BLaER1 (cell line): ENCODE data around the gene DNER.
"Not testable (repeated sequence)": the region's sequence is repeated elsewhere in the genome, so short reads cannot be mapped to it uniquely, and the experiment has no call there.

Experiments used
- H3K27ac ChIP-seq: shearing (Covaris generic); formaldehyde crosslinking; 2 replicates; pipeline ENCODE4 v1.8.1; 2022
- H3K27me3 ChIP-seq: shearing (Covaris generic); formaldehyde crosslinking; 2 replicates; pipeline ENCODE4 v1.8.1; 2022
- H3K36me3 ChIP-seq: shearing (Covaris generic); formaldehyde crosslinking; 2 replicates; pipeline ENCODE4 v1.8.1; 2022
- H3K4me1 ChIP-seq: shearing (Covaris generic); formaldehyde crosslinking; 2 replicates; pipeline ENCODE4 v1.8.1; 2022
- H3K4me2 ChIP-seq: shearing (Covaris generic); formaldehyde crosslinking; 2 replicates; pipeline ENCODE4 v1.8.1; 2022
- H3K4me3 ChIP-seq: shearing (Covaris generic); formaldehyde crosslinking; 2 replicates; pipeline ENCODE4 v1.8.1; 2022
- H3K9ac ChIP-seq: shearing (Covaris generic); formaldehyde crosslinking; 2 replicates; pipeline ENCODE4 v1.8.1; 2022
- H3K9me3 ChIP-seq: shearing (Covaris generic); formaldehyde crosslinking; 2 replicates; pipeline ENCODE4 v1.8.1; 2022
- H4K20me1 ChIP-seq: shearing (Covaris generic); formaldehyde crosslinking; 2 replicates; pipeline ENCODE4 v1.8.1; 2022
- Cebpa-rat ChIP-seq: shearing (Covaris generic); IDR thresholded peaks from 2 replicates; pipeline ENCODE4 v1.8.1; 2022

Gene DNER

DNA sequence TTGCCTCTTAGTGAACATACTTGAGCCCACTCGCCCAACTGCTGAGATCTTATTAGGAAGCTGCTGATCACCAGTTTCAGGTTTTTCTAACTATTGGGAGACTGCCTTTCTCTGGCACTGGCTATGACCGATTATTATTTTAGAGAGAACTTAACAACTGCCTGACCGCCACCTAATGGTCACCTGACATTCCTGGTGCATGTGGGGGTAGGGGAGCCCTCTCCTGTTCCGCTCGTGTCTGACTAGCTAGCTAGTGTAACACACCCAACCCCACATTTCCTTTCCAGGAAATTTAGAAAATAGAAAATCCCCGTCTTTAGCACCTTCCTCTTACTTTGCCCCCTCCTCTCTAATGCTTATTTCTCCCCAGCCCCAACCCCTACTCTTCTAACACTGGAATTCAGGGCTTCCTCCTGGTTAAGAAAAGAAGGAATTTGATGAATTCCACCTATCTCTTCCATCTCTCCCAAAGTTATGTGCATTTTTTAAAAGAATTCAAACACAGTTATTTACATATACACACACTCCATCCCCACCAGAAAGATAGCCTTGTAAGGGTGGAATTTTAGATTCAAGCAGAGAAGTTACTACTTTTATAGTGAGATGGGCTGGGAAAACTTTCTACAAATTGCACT lies 19.4 kb upstream of the DNER start:
- Histone ChIP-seq H3K4me2 (no peak overlapping the region), H3K27me3 (no peaks in the 10 kb centered on the region), H3K4me3 (no peak overlapping the region), H3K27ac (no peak overlapping the region), H3K9ac (no peak overlapping the region), H3K36me3 (no peaks in the 10 kb centered on the region), H3K4me1 (no peaks in the 10 kb centered on the region), H4K20me1 (no peaks in the 10 kb centered on the region), H3K9me3 (peaks cover 20% of the 10 kb centered on the region)
- TF ChIP-seq Cebpa-rat, result no peak

- Histone ChIP-seq H3K9me3 (peaks cover 16% of the 10 kb centered on the region), H3K36me3 (no peaks in the 10 kb centered on the region), H3K27me3 (no peaks in the 10 kb centered on the region), H4K20me1 (no peaks in the 10 kb centered on the region), H3K9ac (no peak overlapping the region), H3K27ac (no peak overlapping the region), H3K4me3 (no peak overlapping the region), H3K4me2 (no peak overlapping the region), H3K4me1 (no peaks in the 10 kb centered on the region)
- no peak for TF ChIP-seq Cebpa-rat
Measured at GRCh38 chr2:229732897-229733296, 18.5 kb upstream of the DNER start.

DNA sequence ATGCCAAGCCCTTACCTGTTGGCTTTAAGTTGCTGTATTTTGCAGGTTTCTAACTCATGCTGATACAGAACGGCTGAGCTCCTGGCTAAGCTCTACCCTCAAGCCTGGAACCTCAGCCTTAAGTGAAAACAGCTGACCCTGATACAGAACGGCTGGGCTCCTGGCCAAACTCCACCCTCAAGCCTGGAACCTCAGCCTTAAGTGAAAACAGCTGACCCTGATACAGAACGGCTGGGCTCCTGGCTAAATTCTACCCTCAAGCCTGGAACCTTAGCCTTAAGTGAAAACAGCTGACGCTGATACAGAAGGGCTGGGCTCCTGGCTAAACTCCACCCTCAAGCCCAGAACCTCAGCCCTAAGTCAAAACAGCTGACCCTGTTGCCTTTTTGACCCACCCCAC lies 17.6 kb upstream of the DNER start:
- H3K36me3 ChIP-seq, result no peaks in the 10 kb centered on the region
- H3K27me3 ChIP-seq, result no peaks in the 10 kb centered on the region
- H3K4me2 ChIP-seq, result no peak overlapping the region
- peaks cover 9% of the 10 kb centered on the region for H3K9me3 ChIP-seq
- no peaks in the 10 kb centered on the region for H4K20me1 ChIP-seq
- no peak overlapping the region for H3K4me3 ChIP-seq
- H3K4me1 ChIP-seq, result no peaks in the 10 kb centered on the region
- no peak overlapping the region for H3K9ac ChIP-seq
- no peak overlapping the region for H3K27ac ChIP-seq
- no peak for TF ChIP-seq Cebpa-rat

GRCh38 chr2:229731363-229731762 lies 17.0 kb upstream of the DNER start:
- Histone ChIP-seq H3K4me1 (no peaks in the 10 kb centered on the region), H3K36me3 (no peaks in the 10 kb centered on the region), H3K27me3 (no peaks in the 10 kb centered on the region), H3K27ac (no peak overlapping the region), H3K9me3 (0 out of 2 replicates have a peak, but pooled peaks cover 5% of the 10 kb centered on the region), H3K4me2 (no peak overlapping the region), H3K9ac (no peak overlapping the region), H3K4me3 (no peak overlapping the region), H4K20me1 (no peaks in the 10 kb centered on the region)
- TF ChIP-seq Cebpa-rat, result no peak

GRCh38 chr2:229728370-229728769 lies 14.0 kb upstream of the DNER start:
- Histone ChIP-seq H3K4me3 (no peak overlapping the region), H3K36me3 (no peaks in the 10 kb centered on the region), H3K27ac (no peak overlapping the region), H3K9ac (no peak overlapping the region), H3K4me2 (no peak overlapping the region), H4K20me1 (no peaks in the 10 kb centered on the region), H3K4me1 (no peaks in the 10 kb centered on the region), H3K9me3 (no peaks in the 10 kb centered on the region), H3K27me3 (no peaks in the 10 kb centered on the region)
- TF ChIP-seq Cebpa-rat, result no peak

GRCh38 chr2:229726643-229727042 lies 12.3 kb upstream of the DNER start:
- Histone ChIP-seq H3K4me2 (no peak overlapping the region), H3K4me1 (no peaks in the 10 kb centered on the region), H3K9ac (no peak overlapping the region), H3K36me3 (no peaks in the 10 kb centered on the region), H3K27me3 (no peaks in the 10 kb centered on the region), H3K27ac (no peak overlapping the region), H3K4me3 (no peak overlapping the region), H4K20me1 (no peaks in the 10 kb centered on the region), H3K9me3 (no peaks in the 10 kb centered on the region)
- no peak for TF ChIP-seq Cebpa-rat

- Histone ChIP-seq H3K36me3 (no peaks in the 10 kb centered on the region), H3K9ac (no peak overlapping the region), H3K4me1 (no peaks in the 10 kb centered on the region), H3K9me3 (no peaks in the 10 kb centered on the region), H3K27ac (no peak overlapping the region), H3K4me2 (no peak overlapping the region), H4K20me1 (no peaks in the 10 kb centered on the region), H3K4me3 (no peak overlapping the region), H3K27me3 (no peaks in the 10 kb centered on the region)
- TF ChIP-seq Cebpa-rat, result no peak
Measured at GRCh38 chr2:229725716-229726574, 11.6 kb upstream of the DNER start.

DNA sequence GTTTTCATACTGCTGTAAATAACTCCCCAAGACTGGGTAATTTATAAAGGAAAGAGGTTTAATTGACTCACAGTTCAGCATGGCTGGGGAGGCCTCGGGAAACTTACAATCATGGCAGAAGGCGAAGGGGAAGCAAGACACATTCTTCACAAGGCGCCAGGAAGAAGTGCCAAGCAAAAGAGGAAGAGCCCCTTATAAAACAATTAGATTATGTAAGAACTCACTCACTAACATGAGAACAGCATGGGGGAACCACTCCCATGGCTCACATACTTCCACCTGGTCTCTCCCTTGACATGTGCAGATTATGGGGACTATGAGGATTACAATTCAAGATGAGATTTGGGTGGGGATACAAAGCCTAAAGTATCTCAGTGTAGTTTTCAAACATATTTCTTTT lies 8.8 kb upstream of the DNER start:
- H3K4me2 ChIP-seq, H3K36me3 ChIP-seq, H3K4me1 ChIP-seq, H3K9ac ChIP-seq, H3K9me3 ChIP-seq, H4K20me1 ChIP-seq, H3K4me3 ChIP-seq, H3K27ac ChIP-seq, H3K27me3 ChIP-seq: not testable (repeated sequence)

- no peak for TF ChIP-seq Cebpa-rat
- Histone ChIP-seq H4K20me1 (peaks cover 7% of the 10 kb centered on the region), H3K27ac (no peak overlapping the region), H3K4me3 (no peak overlapping the region), H3K27me3 (peaks cover 8% of the 10 kb centered on the region), H3K4me2 (no peak overlapping the region), H3K36me3 (no peaks in the 10 kb centered on the region), H3K4me1 (no peaks in the 10 kb centered on the region), H3K9ac (no peak overlapping the region), H3K9me3 (no peaks in the 10 kb centered on the region)
Measured at GRCh38 chr2:229719926-229720647, 5.7 kb upstream of the DNER start.

DNA sequence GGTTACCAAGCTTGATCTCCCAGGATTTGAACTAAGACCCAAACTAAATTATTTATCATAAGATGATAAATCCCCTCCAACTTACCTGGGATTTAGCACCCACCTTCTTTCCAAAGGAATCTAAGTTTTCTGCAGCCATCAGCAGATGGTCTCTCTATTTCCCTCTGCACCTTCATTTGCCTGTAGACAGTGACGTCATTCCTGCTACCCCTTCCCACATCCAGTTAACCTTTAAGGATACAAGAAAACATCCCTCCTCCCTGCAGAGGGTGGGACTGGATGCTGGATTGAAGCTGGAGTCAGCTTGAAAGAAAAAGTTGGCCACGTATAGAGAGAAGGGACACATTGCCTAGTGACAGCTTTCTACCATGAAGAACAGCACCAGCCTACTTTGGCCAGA lies 3.7 kb upstream of the DNER start:
- Histone ChIP-seq H3K27me3 (peaks cover 27% of the 10 kb centered on the region), H3K9me3 (no peaks in the 10 kb centered on the region), H3K9ac (no peak overlapping the region), H3K27ac (no peak overlapping the region), H4K20me1 (peaks cover 25% of the 10 kb centered on the region), H3K4me3 (no peak overlapping the region), H3K4me2 (no peak overlapping the region), H3K4me1 (peaks cover 9% of the 10 kb centered on the region), H3K36me3 (no peaks in the 10 kb centered on the region)
- no peak for TF ChIP-seq Cebpa-rat
